ENCODE data around the gene TTC21A. TPM values are rescaled to one million over a fixed set of nuclear protein-coding genes. Genes with fewer than 3 reads are reported as not detected.

The TTC21A gene
- total RNA-seq, 6 experiments from 2014 or later: 1.4 to 3.5 (median 2.5) TPM

DNA sequence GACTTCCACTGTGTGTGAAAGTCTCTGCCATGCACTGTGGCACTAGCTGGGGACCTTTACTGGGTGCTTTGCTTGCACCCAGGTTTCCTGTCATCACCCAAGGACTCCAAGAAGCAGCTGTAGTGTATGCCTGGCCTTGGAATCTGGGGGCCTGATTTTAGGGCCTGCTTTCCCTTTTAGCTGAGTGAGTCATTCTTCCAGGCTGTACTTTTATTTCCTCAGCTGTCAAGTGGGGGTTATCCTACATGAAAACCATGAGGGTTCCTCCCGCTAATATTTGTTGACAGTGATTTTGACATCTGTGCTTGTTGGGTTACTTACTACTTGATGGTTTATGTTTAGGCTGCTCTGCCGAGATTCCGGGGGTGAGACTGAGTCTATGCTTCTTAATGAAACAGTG is 18.6 kb upstream of the TTC21A start:
- DNase-seq (no peak), ATAC-seq (no peak)
- Histone ChIP-seq H3K4me1 (no peaks in the 10 kb centered on the region), H3K9me3 (no peaks in the 10 kb centered on the region), H3K27ac (no peak overlapping the region), H3K36me3 (peaks cover 0 to 51% (median 26%) of the 10 kb centered on the region in 4 donors), H3K4me3 (no peak overlapping the region), H3K27me3 (no peaks in the 10 kb centered on the region)
- intact Hi-C loops (cut with DNase I): no loop called here
- TF ChIP-seq POLR2A (IDR thresholded peaks at IDR 0.05): no peak
- TF ChIP-seq, protein P1, sequence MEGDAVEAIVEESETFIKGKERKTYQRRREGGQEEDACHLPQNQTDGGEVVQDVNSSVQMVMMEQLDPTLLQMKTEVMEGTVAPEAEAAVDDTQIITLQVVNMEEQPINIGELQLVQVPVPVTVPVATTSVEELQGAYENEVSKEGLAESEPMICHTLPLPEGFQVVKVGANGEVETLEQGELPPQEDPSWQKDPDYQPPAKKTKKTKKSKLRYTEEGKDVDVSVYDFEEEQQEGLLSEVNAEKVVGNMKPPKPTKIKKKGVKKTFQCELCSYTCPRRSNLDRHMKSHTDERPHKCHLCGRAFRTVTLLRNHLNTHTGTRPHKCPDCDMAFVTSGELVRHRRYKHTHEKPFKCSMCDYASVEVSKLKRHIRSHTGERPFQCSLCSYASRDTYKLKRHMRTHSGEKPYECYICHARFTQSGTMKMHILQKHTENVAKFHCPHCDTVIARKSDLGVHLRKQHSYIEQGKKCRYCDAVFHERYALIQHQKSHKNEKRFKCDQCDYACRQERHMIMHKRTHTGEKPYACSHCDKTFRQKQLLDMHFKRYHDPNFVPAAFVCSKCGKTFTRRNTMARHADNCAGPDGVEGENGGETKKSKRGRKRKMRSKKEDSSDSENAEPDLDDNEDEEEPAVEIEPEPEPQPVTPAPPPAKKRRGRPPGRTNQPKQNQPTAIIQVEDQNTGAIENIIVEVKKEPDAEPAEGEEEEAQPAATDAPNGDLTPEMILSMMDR (IDR thresholded peaks at IDR 0.05): no peak
- 81% methylated on average over 3 of the region's 3 CpGs for WGBS (ENCODE audit: insufficient coverage, low coverage, low lambda C conversion rate, missing lambda C conversion rate)

DNA sequence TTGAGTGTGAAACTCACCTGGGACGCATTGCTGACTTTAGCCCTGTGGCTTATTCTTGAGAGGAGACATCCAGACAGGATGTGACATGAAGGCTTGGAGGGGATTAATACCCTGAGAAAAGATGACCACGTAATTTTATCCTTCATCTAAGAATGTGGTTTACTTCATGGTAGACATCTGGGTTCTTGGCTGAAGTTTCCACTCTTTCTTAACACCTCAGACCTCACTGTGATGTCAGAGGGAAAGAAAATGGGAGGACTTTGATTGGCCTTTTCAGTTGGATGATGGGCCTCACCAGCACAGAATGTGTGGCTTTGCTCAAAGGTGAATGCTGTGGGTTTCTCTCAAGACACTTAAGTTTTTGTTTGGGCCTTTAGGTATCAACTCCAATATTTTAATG is 16.6 kb upstream of the TTC21A start:
- intact Hi-C loops (cut with DNase I): no loop called here
- TF ChIP-seq, protein P1 (IDR thresholded peaks at IDR 0.05): no peak
- TF ChIP-seq POLR2A (IDR thresholded peaks at IDR 0.05): no peak
- DNase-seq (no peak), ATAC-seq (no peak)
- WGBS (ENCODE audit: insufficient coverage, low coverage, low lambda C conversion rate, missing lambda C conversion rate): 95% methylated on average over 2 of the region's 2 CpGs
- Histone ChIP-seq H3K4me3 (no peak overlapping the region), H3K36me3 (peaks cover 0 to 59% (median 28%) of the 10 kb centered on the region in 4 donors), H3K9me3 (no peaks in the 10 kb centered on the region), H3K27me3 (no peaks in the 10 kb centered on the region), H3K4me1 (no peaks in the 10 kb centered on the region), H3K27ac (no peak overlapping the region)

DNA sequence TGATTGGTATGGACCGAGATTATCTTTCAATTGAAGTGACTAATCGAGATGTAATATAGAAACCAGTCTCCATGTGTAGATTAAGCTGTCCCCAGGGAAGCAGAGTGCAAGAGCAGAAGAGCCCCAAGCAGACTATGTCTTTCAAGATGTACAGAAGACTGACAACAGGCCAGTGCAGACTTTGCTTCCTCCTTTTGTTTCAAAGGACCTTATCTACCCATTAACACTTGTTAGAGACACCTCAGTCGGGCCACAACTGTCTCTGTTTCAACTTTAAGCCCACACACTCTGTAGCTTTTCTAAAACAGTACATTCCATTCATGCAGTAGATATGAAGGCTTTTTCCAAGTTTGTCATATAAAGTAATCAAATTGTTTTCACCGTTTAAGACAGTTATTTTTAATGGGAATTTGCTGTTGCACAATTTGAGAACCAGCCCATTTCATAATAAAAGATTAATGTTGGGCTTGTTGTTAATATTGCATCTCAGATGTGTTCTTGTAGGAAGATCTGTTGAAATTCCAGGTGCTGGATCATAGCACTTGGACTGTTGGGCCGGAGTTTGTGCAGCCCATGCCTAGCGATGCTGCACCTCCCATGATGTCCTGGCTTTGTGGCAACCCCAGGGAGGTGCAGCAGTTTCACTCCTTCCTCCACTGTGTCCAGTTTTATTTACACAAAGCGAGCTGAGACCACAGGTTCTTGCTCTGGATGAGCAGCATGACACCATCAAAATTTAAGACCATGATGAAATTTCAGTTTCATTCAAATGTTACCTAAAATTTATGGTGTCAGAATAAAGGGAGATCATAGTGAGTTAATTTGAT is 12.4 kb upstream of the TTC21A start:
- H3K27ac ChIP-seq: no peak overlapping the region
- intact Hi-C loops (cut with DNase I): no loop called here
- ATAC-seq (no peak), DNase-seq (no peak)
- H3K4me3 ChIP-seq: no peak overlapping the region
- H3K4me1 ChIP-seq: no peaks in the 10 kb centered on the region
- WGBS (ENCODE audit: insufficient coverage, low coverage, low lambda C conversion rate, missing lambda C conversion rate): 87% methylated on average over 7 of the region's 7 CpGs
- H3K36me3 ChIP-seq: peaks cover 0 to 64% (median 29%) of the 10 kb centered on the region in 4 donors
- TF ChIP-seq, protein P1 (IDR thresholded peaks at IDR 0.05): no peak
- TF ChIP-seq POLR2A (IDR thresholded peaks at IDR 0.05): no peak
- H3K9me3 ChIP-seq: no peaks in the 10 kb centered on the region
- no peaks in the 10 kb centered on the region for H3K27me3 ChIP-seq

DNA sequence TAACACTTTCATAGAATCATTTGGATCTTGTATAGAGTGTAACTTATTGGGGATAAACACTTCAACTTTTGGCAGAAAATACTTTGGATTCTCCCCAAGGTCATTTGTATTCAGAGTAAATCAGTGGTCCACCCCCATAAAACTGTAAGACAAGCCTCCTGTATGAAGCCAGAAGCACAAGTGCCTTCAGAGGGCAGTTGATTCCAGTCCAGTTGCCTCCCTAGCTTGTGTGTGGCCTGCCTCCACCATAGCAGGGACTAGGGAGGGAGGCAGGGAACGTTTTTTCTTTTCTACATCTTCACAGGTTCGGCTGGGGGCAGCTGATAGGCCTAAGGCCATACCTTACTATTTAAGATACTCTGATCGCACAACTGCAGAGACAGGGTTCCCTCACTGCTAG is 11.7 kb upstream of the TTC21A start:
- Histone ChIP-seq H3K27me3 (no peaks in the 10 kb centered on the region), H3K36me3 (peaks cover 0 to 61% (median 27%) of the 10 kb centered on the region in 4 donors), H3K27ac (no peak overlapping the region), H3K4me3 (no peak overlapping the region), H3K9me3 (no peaks in the 10 kb centered on the region), H3K4me1 (no peaks in the 10 kb centered on the region)
- TF ChIP-seq POLR2A (IDR thresholded peaks at IDR 0.05): no peak
- TF ChIP-seq, protein P1 (IDR thresholded peaks at IDR 0.05): no peak
- ATAC-seq (no peak), DNase-seq (no peak)
- intact Hi-C loops (cut with DNase I): no loop called here
- WGBS (ENCODE audit: insufficient coverage, low coverage, low lambda C conversion rate, missing lambda C conversion rate): 100% methylated on average over 1 of the region's 3 CpGs
